H1 (cell line): ENCODE results near the gene IGFBP1. TPM values are rescaled to one million over a fixed set of nuclear protein-coding genes. Genes with fewer than 3 reads are reported as not detected.

Experiments used
- CTCF ChIA-PET: fragments of 300-600 bp; sonication (Branson Sonifier 250); formaldehyde crosslinking; loops from one replicate; lab custom pipeline; 2021; ENCODE audit not compliant: partially characterized antibody; lab: Charles Lee
- POLR2A ChIA-PET: fragments of 300-600 bp; sonication (Branson Sonifier 250); formaldehyde crosslinking; loops from one replicate; lab custom pipeline; 2021; ENCODE audit warnings: inconsistent platforms; ENCODE audit not compliant: partially characterized antibody; lab: Charles Lee
- DNase-seq, 2 experiments: peaks; one replicate each; pipeline versions ENCODE4 v3.0.0 to v3.0.0-alpha.2; 2010 to 2022; ENCODE audit warnings: low spot score in 2 of 2, low read depth in 1 of 2, mixed read lengths in 1 of 2
- FAIRE-seq: peaks from 2 replicates; lab custom pipeline; 2011; peaks lifted over from hg19 to GRCh38; lab: Jason Lieb, UNC
- H2AFZ ChIP-seq: 2 replicates; pipeline ENCODE4 v1.8.1; 2012; ENCODE audit warnings: low read length, inconsistent platforms
- H2AK5ac ChIP-seq: 2 replicates; pipeline ENCODE4 v1.6.1; 2013; ENCODE audit warnings: low read depth, low read length
- H2BK120ac ChIP-seq: replicated peaks from 2 replicates; pipeline ENCODE3; 2013; ENCODE audit warnings: low read depth, low read length, inconsistent platforms
- H2BK12ac ChIP-seq: 2 replicates; pipeline ENCODE4 v1.6.1; 2013; ENCODE audit warnings: low read depth, low read length
- H2BK15ac ChIP-seq: 2 replicates; pipeline ENCODE4 v1.6.1; 2013; ENCODE audit warnings: low read length
- H2BK20ac ChIP-seq: 2 replicates; pipeline ENCODE4 v1.6.1; 2013; ENCODE audit warnings: low read length
- H2BK5ac ChIP-seq: 2 replicates; pipeline ENCODE4 v1.6.1; 2013; ENCODE audit warnings: low read depth, low read length
- H3K14ac ChIP-seq: 2 replicates; pipeline ENCODE4 v1.6.1; 2013; ENCODE audit warnings: inconsistent platforms; ENCODE audit not compliant: insufficient read length
- H3K18ac ChIP-seq: 2 replicates; pipeline ENCODE4 v1.6.1; 2013; ENCODE audit warnings: low read length; ENCODE audit errors: extremely low read depth
- H3K23ac ChIP-seq: 2 replicates; pipeline ENCODE4 v1.6.1; 2013; ENCODE audit warnings: inconsistent platforms; ENCODE audit not compliant: insufficient read length
- H3K23me2 ChIP-seq: 2 replicates; pipeline ENCODE4 v1.6.1; 2013; ENCODE audit warnings: low read depth, low read length
- H3K27ac ChIP-seq: 2 replicates; pipeline ENCODE4 v1.6.1; 2011; ENCODE audit warnings: low read depth, low read length, inconsistent platforms
- H3K27me3 ChIP-seq, 4 experiments: replicated peaks in 1 of 4; 1 replicate in 1 of 4; 2 replicates in 3 of 4; pipeline versions ENCODE4 v1.6.1 to v1.8.1; 2011 to 2013; ENCODE audit warnings: low read length in 3 of 4, mild to moderate bottlenecking in 3 of 4, inconsistent platforms in 2 of 4, mixed read lengths in 2 of 4, moderate library complexity in 1 of 4; ENCODE audit not compliant: control insufficient read depth in 3 of 4, insufficient read depth in 3 of 4; ENCODE audit errors: extremely low read depth in 1 of 4
- H3K36me3 ChIP-seq, 4 experiments: 2 replicates each; pipeline versions ENCODE4 v1.6.1 to v1.8.1; 2011 to 2013; ENCODE audit warnings: mild to moderate bottlenecking in 4 of 4, low read length in 3 of 4, moderate library complexity in 2 of 4, control low read depth in 1 of 4, inconsistent platforms in 1 of 4; ENCODE audit not compliant: insufficient read depth in 4 of 4, control insufficient read depth in 2 of 4
- H3K4ac ChIP-seq: replicated peaks from 2 replicates; pipeline ENCODE3; 2013; ENCODE audit warnings: low read length, low read depth, mixed read lengths, inconsistent platforms; ENCODE audit not compliant: insufficient read length
- H3K4me1 ChIP-seq, 4 experiments: replicated peaks in 1 of 4; 1 replicate in 1 of 4; 2 replicates in 3 of 4; pipeline versions ENCODE4 v1.6.1 to v1.8.1; 2011 to 2013; ENCODE audit warnings: low read length in 3 of 4, inconsistent platforms in 2 of 4, mixed read lengths in 1 of 4; ENCODE audit not compliant: insufficient read depth in 4 of 4, control insufficient read depth in 3 of 4
- H3K4me2 ChIP-seq, 2 experiments: 2 replicates each; pipeline versions ENCODE4 v1.6.1 to v1.8.1; 2011 to 2013; ENCODE audit warnings: low read depth in 2 of 2, low read length in 2 of 2, control low read depth in 1 of 2, inconsistent platforms in 1 of 2, mild to moderate bottlenecking in 1 of 2; ENCODE audit not compliant: insufficient read depth in 1 of 2
- H3K4me3 ChIP-seq, 4 experiments: fragments of 200-600, 300-600 bp in 1 of 4; sonication (generic), shearing (Covaris generic), sonication (Bioruptor Twin) in 1 of 4; 2 replicates each; pipeline versions ENCODE4 v1.5.1 to v1.8.1; 2011 to 2016; ENCODE audit warnings: low read length in 4 of 4, low read depth in 3 of 4, control low read depth in 2 of 4, inconsistent platforms in 2 of 4, mild to moderate bottlenecking in 2 of 4, mixed read lengths in 1 of 4, moderate library complexity in 1 of 4; ENCODE audit not compliant: insufficient read depth in 2 of 4; ENCODE audit errors: extremely low read depth in 1 of 4
- H3K56ac ChIP-seq: replicated peaks from 2 replicates; pipeline ENCODE3; 2013; ENCODE audit warnings: low read depth, mild to moderate bottlenecking, mixed read lengths, low read length, inconsistent platforms; ENCODE audit not compliant: insufficient read length
- H3K79me1 ChIP-seq: 2 replicates; pipeline ENCODE4 v1.6.1; 2013; ENCODE audit warnings: low read depth, low read length, control low read depth
- H3K79me2 ChIP-seq, 2 experiments: 2 replicates each; pipeline versions ENCODE4 v1.6.1 to v1.8.1; 2012 to 2013; ENCODE audit warnings: low read length in 2 of 2, mild to moderate bottlenecking in 2 of 2, inconsistent platforms in 1 of 2; ENCODE audit not compliant: insufficient read depth in 2 of 2, control insufficient read depth in 1 of 2
- H3K9ac ChIP-seq, 4 experiments: replicated peaks in 1 of 4; 1 replicate in 1 of 4; 2 replicates in 3 of 4; pipeline versions ENCODE4 v1.6.1 to v1.8.1; 2011 to 2013; ENCODE audit warnings: low read depth in 3 of 4, low read length in 3 of 4, control low read depth in 2 of 4, mild to moderate bottlenecking in 2 of 4, moderate library complexity in 2 of 4, inconsistent platforms in 1 of 4; ENCODE audit errors: extremely low read depth in 1 of 4
- H3K9me3 ChIP-seq, 2 experiments: 2 replicates each; pipeline versions ENCODE4 v1.6.1 to v1.8.1; 2012 to 2013; ENCODE audit warnings: mild to moderate bottlenecking in 2 of 2, moderate library complexity in 2 of 2, control low read depth in 1 of 2, inconsistent platforms in 1 of 2, low read depth in 1 of 2, low read length in 1 of 2, mixed read lengths in 1 of 2; ENCODE audit not compliant: insufficient read depth in 2 of 2
- H4K20me1 ChIP-seq, 2 experiments: replicated peaks in 1 of 2; 2 replicates each; pipeline versions ENCODE3 to v1.8.1; 2011 to 2013; ENCODE audit warnings: inconsistent platforms in 2 of 2, low read length in 2 of 2, mild to moderate bottlenecking in 1 of 2; ENCODE audit not compliant: insufficient read depth in 2 of 2, control insufficient read depth in 1 of 2
- H4K5ac ChIP-seq: 2 replicates; pipeline ENCODE4 v1.6.1; 2013; ENCODE audit warnings: low read length, low read depth, mixed read lengths, inconsistent platforms; ENCODE audit not compliant: insufficient read length
- H4K8ac ChIP-seq: 2 replicates; pipeline ENCODE4 v1.8.0; 2013; ENCODE audit warnings: mild to moderate bottlenecking, moderate library complexity, low read length, inconsistent platforms; ENCODE audit not compliant: insufficient read depth; ENCODE audit errors: extremely low read depth
- H4K91ac ChIP-seq: replicated peaks from 2 replicates; pipeline ENCODE3; 2013; ENCODE audit warnings: low read length, mixed read lengths, inconsistent platforms; ENCODE audit not compliant: insufficient read length
- CTBP2 ChIP-seq: IDR thresholded peaks from 2 replicates; pipeline ENCODE4 v1.7.0; 2011; ENCODE audit warnings: borderline replicate concordance, mild to moderate bottlenecking, moderate library complexity, mixed read lengths, low read length; ENCODE audit not compliant: insufficient read depth, insufficient read length
- GABPA ChIP-seq: IDR thresholded peaks from 2 replicates; pipeline ENCODE4 v1.6.1; 2011; ENCODE audit warnings: mild to moderate bottlenecking, low read length, moderate library complexity, borderline replicate concordance; ENCODE audit not compliant: insufficient read depth
- HDAC2 ChIP-seq, 2 experiments: fragments of 300-600 bp in 1 of 2; sonication (generic) in 1 of 2; IDR thresholded peaks; 2 replicates each; pipeline ENCODE4 v1.6.1; 2011 to 2012; ENCODE audit warnings: low read depth in 2 of 2, low read length in 2 of 2, mild to moderate bottlenecking in 2 of 2, moderate library complexity in 2 of 2, borderline replicate concordance in 1 of 2, inconsistent platforms in 1 of 2
- NRF1 ChIP-seq: IDR thresholded peaks from 2 replicates; pipeline ENCODE4 v1.6.1; 2011; ENCODE audit warnings: mild to moderate bottlenecking, low read depth, low read length, improper control_type of control experiment
- SAP30 ChIP-seq: fragments of 300-600 bp; sonication (generic); IDR thresholded peaks from 2 replicates; pipeline ENCODE4 v1.7.1; 2012; ENCODE audit warnings: low read length, moderate library complexity, mild to moderate bottlenecking, inconsistent platforms; ENCODE audit not compliant: insufficient read depth, insufficient replicate concordance
- SUZ12 ChIP-seq: fragments of 200-600 bp; sonication (generic); IDR thresholded peaks from 2 replicates; pipeline ENCODE4 v1.6.1; 2012; ENCODE audit warnings: mild to moderate bottlenecking, inconsistent platforms, low read length, moderate library complexity, mixed read lengths
- TEAD4 ChIP-seq: IDR thresholded peaks from 2 replicates; pipeline ENCODE4 v1.6.1; 2012; ENCODE audit warnings: low read depth, low read length, inconsistent platforms, mixed read lengths
- YY1 ChIP-seq: IDR thresholded peaks from 2 replicates; pipeline ENCODE4 v1.6.1; 2011; ENCODE audit warnings: low read depth, mild to moderate bottlenecking, low read length
- WGBS, 2 experiments: shearing (Covaris generic) in 1 of 2; methylation state at CpG; one replicate each; pipeline versions ENCODE4 v1.1.6 to v1.1.7; 2013 to 2015; ENCODE audit warnings: low lambda C conversion rate in 2 of 2, mixed read lengths in 2 of 2, inconsistent platforms in 1 of 2, low coverage in 1 of 2, missing lambda C conversion rate in 1 of 2; ENCODE audit not compliant: insufficient replicate concordance in 2 of 2, insufficient coverage in 1 of 2, insufficient read length in 1 of 2; ENCODE audit errors: extremely low coverage in 1 of 2, missing lambda C conversion rate in 1 of 2; 5-methylcytosine and 5-hydroxymethylcytosine counted together
- polyA plus RNA-seq, 7 experiments: library from polyadenylated mRNA; depleted of rRNA in 3 of 7; stranded (reverse) in 5 of 7; unstranded in 2 of 7; fragments of >200 nt in 5 of 7; fragments of 200-250 nt in 2 of 7; gene quantifications; 1 replicate in 5 of 7; 2 replicates in 1 of 7; 4 replicates in 1 of 7; pipeline versions ENCODE4 v1.2.1 to v1.2.3, GENCODE V29; 2011 to 2013; ENCODE audit warnings: missing spikeins in 2 of 7, mixed read lengths in 2 of 7
- total RNA-seq: library from RNA; stranded (reverse); fragmentation: NEBNext Ultra II Directional; extraction: Animal tissue kit (Norgen Biotek cat#: 25700); gene quantifications from 2 replicates; pipeline ENCODE4 v1.2.1, GENCODE V29; 2021
- TF ChIP-seq, protein P1 (sequence below): IDR thresholded peaks from 2 replicates; pipeline ENCODE4 v1.6.1; 2011; ENCODE audit warnings: low read length, improper control_type of control experiment
- TF ChIP-seq, protein P2 (sequence below): IDR thresholded peaks from 2 replicates; pipeline ENCODE4 v1.6.1; 2012; ENCODE audit warnings: inconsistent platforms

Gene IGFBP1
- total and polyA plus RNA-seq, 2 of the 8 experiments (the other 6 are each of a cell fraction or from before 2014, with no cell fraction given): not detected

DNA sequence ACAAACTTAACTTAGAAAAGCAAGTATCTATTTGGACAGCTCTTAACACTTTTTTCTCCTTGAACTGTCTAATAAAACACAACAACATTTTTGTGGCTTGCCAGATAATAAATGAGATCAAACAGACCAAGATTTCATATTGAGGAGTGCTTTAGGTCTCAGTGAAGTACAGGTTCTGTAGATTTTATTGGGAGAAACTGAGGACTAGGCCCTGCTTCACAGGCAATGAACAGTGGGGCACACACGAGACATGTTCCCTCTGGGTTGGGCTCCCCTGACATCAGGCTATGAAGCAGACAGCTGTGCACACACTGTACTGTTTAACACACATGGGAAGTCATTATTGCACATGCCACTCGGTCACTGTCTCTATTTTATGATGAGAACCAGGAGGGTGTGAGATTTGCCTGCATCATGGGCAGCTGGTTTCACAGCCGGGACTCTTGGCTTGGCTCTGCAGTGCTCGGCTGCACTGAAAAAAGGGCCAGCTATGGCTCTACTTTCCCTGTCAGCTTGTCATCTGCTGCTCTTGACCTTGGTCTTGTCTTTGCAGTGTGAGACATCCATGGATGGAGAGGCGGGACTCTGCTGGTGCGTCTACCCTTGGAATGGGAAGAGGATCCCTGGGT lies 4.2 kb downstream of the IGFBP1 start:
- Histone ChIP-seq H3K4me2 (no peak overlapping the region), H2BK120ac (no peak overlapping the region), H4K20me1 (no peaks in the 10 kb centered on the region), H2BK12ac (no peak overlapping the region), H3K4me1 (peaks cover 2 to 15% (median 9%) of the 10 kb centered on the region in 4 experiments), H4K8ac (no peak overlapping the region), H3K36me3 (no peaks in the 10 kb centered on the region), H4K91ac (no peak overlapping the region), H2BK20ac (no peak overlapping the region), H4K5ac (no peak overlapping the region), H2BK5ac (no peak overlapping the region), H3K14ac (no peak overlapping the region), H3K79me2 (no peaks in the 10 kb centered on the region), H3K27me3 (peaks cover 21 to 34% (median 31%) of the 10 kb centered on the region in 4 experiments), H2AK5ac (no peak overlapping the region), H3K56ac (no peak overlapping the region), H2BK15ac (no peak overlapping the region), H3K9ac (no peak overlapping the region), H3K79me1 (no peaks in the 10 kb centered on the region), H3K9me3 (no peaks in the 10 kb centered on the region), H3K18ac (no peak overlapping the region), H2AFZ (no peak overlapping the region), H3K4me3 (no peak overlapping the region), H3K4ac (no peak overlapping the region), H3K23ac (no peak overlapping the region), H3K27ac (no peak overlapping the region), H3K23me2 (peaks cover 11% of the 10 kb centered on the region; the same call in 1 of the 2 replicates)
- ChIA-PET CTCF (interaction anchor here (1.0 to 3.1 kb wide), 11 partner anchors 8 to 1288 kb away, joined by 3 to 20 read pairs (median 4); partner anchors contain the start of gene IGFBP3), POLR2A (no interaction called here)
- WGBS, 2 experiments: 89% methylated on average over 6 of the region's 6 CpGs; no CpG with 5 or more reads in 1 of the 2 experiments
- no peak for DNase-seq
- no peak for FAIRE-seq
- TF ChIP-seq, protein P1, sequence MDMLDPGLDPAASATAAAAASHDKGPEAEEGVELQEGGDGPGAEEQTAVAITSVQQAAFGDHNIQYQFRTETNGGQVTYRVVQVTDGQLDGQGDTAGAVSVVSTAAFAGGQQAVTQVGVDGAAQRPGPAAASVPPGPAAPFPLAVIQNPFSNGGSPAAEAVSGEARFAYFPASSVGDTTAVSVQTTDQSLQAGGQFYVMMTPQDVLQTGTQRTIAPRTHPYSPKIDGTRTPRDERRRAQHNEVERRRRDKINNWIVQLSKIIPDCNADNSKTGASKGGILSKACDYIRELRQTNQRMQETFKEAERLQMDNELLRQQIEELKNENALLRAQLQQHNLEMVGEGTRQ: no peak
- TF ChIP-seq GABPA: no peak
- TF ChIP-seq YY1: no peak
- no peak for TF ChIP-seq SUZ12
- TF ChIP-seq, protein P2, sequence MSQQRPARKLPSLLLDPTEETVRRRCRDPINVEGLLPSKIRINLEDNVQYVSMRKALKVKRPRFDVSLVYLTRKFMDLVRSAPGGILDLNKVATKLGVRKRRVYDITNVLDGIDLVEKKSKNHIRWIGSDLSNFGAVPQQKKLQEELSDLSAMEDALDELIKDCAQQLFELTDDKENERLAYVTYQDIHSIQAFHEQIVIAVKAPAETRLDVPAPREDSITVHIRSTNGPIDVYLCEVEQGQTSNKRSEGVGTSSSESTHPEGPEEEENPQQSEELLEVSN: no peak
- no peak for TF ChIP-seq SAP30
- TF ChIP-seq HDAC2 (IDR thresholded peaks at IDR 0.05; ENCODE audit: borderline replicate concordance in 1 of 2, low read depth in 2 of 2, low read length in 2 of 2): no peak
- no peak for TF ChIP-seq CTBP2
- TF ChIP-seq NRF1: no peak
- no peak for TF ChIP-seq TEAD4
